Cardiac septum (tissue), 1 donor: ENCODE data around the gene ZNF587B. TPM values are rescaled to one million over a fixed set of nuclear protein-coding genes. Genes with fewer than 3 reads are reported as not detected.
"Not testable (repeated sequence)": the region's sequence is repeated elsewhere in the genome, so short reads cannot be mapped to it uniquely, and the experiment has no call there.

ENCODE experiments used
- DNase-seq: peaks from one replicate; pipeline ENCODE4 v3.0.0-alpha.2; 2020; ENCODE audit warnings: low spot score
- intact Hi-C: fragments of 100-400 bp; cut with DNase I; formaldehyde crosslinking; loops from one replicate; pipeline ENCODE4 v1.14.0; 2022
- total RNA-seq: library from RNA; stranded (reverse); fragmentation: NEBNext Ultra II Directional; extraction: Animal tissue kit (Norgen Biotek cat#: 25700); gene quantifications from one replicate; pipeline ENCODE4 v1.2.1, GENCODE V29; 2021
- donor health status: DM: no; HTN: no; CAD: no.

ZNF587B gene
- total RNA-seq, 1 donor from 2014 or later = 7.6 TPM

DNA sequence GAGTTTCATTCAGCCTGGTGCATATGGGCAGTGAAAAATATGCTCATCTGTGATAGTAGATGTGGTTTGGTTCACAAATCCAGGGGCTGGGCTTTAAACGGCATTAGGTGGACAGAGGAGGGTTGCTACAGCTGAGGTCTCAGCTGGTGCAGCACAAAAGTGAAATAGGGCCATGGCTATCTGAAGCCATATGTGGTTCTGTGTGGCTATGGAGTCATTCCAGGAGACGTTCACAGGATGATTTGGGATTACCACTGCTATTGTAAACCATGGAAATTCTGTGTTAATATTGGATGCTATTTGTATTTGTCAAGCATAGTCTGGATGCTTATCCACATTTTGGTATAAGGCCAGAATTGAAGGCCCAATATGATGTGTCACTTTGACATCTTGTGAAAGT lies 24.0 kb downstream of the ZNF587B start:
- DNase-seq, intact Hi-C loops: not testable (repeated sequence)

DNA sequence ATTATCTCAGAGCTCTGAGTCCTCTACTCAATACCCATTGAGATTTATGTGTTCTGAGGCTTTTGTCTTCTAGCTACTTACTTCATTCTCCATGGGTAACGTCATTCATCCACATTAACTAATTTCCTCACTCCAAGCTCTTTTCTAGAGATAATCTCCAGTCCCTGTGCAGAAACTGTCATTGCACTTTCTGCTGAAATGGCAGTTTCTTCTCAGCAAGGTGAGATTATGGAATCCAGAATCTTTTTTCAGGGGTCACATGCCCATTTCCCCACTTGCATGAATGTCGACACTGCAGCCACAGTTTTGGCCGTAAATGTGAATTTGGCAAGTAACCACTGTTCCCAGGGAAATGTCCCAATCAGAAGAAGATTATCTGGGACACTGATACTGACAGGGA lies 32.3 kb downstream of the ZNF587B start:
- DNase-seq, intact Hi-C loops: not testable (repeated sequence)

DNA sequence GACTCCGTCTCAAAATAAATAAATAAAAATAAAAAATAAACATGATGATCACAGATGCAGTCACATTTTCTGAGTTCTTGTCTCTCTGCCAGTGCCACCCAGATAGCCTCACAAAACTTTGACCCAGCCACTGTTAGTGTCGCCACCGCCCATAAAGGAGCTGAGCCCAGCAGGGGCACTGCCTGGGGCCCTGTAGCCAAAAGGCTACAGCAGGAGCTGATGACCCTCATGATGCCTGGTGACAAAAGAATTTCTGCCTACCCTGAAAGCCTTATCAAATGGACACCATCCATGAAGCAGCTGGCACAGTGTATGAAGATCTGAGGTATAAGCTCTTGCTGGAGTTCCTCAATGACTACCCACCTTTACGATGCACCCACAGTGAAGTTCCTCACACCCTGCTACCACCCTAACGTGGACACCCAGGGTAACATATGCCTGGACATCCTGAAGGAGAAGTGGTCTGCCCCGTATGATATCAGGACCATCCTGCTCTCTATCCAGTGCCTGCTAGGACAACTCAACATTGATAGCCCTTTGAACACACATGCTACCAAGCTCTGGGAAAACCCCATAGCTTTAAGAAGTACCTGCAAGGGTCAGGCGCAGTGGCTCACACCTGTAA lies 37.9 kb downstream of the ZNF587B start:
- DNase-seq = no peak
- intact Hi-C loops = no loop called here

DNA sequence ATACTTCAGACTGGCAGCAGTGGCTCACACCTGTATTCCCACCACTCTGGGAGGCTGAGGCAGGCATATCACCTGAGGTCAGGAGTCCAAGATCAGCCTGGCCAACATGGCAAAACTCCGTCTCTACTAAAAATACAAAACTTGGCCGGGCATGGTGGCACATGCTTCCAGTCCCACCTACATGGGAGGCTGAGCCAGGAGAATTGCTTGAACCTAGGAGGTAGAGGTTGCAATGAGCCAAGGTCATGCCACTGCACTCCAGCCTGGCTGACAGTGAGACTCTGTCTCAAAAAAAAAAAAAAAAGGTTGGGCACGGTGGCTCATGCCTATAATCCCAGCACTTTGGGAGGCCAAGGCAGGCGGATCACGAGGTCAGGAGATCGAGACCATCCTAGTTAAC lies 39.6 kb downstream of the ZNF587B start:
- intact Hi-C loops, DNase-seq: not testable (repeated sequence)

DNA sequence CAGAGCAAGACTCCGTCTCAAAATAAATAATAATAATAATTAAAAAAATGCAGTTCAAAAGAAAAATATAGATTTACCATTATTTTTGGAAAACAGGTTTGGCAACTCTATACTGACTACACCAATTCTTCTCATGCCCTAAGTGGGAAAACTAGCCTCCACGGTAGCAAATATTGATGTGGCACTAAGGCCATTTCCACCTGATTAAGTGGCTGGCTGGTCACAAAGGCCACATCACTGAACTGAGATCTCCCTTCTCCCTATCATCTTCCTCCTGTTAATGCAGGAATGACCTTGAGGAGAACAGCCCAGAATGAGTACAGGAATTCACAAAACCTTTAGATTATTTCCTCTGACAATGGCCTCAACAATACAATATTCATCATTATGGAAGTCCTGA lies 40.1 kb downstream of the ZNF587B start:
- intact Hi-C loops = no loop called here
- DNase-seq = no peak

DNA sequence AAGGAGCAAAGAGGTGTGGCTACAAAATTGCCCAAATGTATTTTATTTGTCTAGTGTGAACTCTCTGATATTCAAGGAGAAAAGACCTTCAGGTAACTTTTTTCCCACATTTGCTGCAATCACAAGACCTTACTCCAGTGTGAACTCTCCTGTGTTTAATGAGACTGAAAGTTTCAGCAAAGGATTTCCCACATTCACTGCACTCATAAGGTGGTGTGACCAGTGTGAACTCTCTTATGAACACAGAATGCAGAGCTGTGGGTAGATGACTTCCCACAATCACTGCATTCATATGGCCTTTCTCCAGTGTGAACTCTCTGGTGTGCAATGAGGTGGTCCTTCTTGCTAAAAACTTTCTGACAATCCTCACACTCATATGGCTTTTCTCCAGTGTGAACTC lies 42.4 kb downstream of the ZNF587B start:
- no peak for DNase-seq
- intact Hi-C loops = no loop called here

DNA sequence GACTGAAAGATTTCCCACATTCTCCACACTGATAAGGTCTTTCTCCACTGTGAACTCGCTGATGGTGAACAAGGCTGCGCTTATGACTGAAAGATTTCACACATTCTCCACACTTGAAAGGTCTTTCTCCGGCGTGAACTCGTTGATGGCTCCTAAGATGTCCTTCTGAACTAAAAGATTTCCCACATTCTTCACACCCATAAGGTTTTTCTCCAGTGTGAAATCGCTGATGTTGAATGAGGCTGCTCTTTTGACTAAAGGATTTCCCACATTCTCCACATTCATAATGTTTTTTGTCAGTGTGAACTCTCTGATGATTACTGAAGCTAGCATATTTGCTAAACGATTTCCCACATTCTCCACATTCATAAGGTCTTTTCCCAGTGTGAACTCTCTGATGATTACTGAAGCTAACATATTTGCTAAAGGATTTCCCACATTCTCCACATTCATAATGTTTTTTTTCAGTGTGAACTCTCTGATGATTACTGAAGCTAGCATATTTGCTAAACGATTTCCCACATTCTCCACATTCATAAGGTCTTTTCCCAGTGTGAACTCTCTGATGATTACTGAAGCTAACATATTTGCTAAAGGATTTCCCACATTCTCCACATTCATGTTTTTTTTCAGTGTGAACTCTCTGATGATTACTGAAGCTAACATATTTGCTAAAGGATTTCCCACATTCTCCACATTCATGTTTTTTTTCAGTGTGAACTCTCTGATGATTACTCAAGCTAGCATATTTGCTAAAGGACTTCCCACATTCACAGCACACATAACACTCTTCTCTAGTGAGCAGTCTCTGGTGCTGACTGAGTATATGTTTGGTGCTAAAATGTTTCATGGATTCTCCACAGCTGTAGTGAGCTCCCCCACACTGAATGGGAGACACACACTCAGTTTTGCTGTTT lies 44.0 kb downstream of the ZNF587B start:
- DNase-seq, intact Hi-C loops: not testable (repeated sequence)

DNA sequence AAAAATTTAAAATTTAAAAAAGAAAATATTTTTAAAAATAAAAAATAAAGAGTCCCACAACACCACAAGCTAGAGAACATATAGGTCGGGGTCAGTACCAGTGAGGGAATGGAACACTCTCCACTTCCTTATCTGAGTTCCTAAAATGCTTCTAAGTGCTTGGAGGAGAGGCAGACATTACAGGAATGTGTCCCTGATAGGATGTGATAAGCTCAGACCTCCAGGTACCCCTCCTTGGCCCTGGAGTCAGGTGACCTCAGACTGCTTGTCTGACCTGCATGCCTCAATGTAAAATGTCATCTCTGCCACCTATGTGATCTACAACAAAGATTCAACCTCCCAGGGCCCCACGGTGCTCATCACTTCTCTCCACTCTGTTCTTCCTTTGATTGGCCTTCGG lies 55.9 kb downstream of the ZNF587B start:
- intact Hi-C loops = no loop called here
- DNase-seq = no peak

DNA sequence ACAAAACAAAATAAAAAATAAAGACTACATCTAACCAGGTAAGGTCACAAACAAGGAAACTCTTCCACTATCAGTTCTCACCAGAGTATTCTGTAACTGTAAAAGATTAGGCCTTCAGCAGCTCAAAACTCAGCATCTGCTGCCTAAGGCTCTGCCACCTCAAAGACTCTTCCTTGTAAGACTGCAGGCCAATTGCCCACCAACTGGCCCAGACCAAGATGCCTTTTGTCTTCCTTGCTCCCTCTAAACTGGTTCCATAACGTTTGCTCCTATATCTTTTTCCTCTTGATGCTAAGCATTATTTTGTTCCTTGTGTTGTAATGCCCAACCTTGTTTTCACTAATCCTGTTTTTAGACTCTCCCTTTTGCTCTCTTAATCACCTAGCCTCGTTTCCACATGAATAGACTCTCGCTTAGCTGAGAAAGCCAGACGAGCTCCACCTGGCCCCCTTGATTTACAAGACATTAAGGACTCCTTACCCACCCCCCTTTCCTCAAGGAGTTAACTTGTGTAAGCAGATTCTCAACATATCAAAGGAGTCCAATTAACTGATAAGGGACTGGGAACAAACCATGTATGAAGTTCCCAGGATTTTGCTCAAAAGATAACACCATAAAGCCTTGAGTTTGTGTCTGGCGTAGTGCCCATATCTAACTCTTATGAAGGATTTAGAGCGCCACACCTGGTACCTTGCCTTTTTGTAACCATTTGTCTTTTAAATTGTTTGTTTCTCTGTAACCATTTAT lies 57.3 kb downstream of the ZNF587B start:
- intact Hi-C loops = no loop called here
- DNase-seq = no peak

DNA sequence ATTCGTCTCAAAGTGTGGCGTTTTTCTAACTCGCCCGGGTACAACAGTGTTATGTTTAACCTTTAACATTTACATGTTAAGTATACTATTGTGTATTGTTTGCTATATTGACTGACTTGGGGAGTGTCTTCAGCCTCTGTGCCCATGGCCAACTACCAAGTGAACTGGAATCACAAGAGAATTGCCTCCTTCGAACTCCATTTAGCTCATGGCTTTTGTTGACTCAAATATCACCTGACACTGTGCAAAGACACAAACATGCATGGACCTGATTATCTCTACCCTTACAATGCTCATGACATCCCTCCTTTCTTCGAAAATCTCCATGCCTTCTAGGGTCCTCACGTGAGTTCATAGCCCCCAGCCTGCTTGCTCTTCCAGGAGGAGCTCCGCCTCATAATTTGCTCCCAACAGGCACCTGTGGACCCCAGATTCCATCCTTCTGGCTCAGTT lies 58.0 kb downstream of the ZNF587B start:
- DNase-seq = no peak
- intact Hi-C loops = no loop called here

DNA sequence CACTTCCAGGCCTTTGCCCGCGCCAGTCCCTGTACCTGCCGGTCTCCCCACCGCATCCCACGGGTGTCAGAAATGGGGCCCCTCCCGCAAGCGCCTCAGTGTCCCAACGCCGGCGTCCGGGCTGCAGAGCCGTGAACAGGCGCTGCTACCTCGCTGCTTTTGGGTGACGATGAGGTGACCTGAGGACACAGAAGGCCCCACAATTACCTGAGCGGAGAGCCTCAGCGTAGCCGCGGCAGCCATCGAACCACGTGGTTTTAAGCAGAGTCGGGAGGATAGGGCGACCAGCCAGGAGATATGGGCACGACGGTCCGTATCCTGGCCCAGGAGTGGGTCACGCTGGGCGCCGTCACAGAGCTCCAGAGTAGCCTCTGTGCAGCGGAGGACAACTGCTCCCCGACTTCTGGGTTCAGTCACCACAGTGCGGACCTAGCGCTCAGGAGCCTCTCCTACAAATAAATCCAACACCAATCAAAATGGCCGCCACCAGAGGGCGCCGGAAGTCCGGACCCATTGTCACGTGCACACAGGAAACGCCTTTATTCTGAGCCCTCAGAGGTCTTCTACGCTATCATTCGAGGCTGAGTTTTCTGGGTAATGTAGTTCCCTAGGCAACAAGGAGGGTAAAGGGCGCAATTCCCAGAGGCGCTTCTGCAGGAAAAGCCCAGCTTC lies 58.6 kb downstream of the ZNF587B start, which contains the start of gene ZNF814:
Gene ZNF814, minus strand, starts transcription at position 478 of the 672 bp plus-strand sequence. Its CDS starts 235 bp downstream, at position 243.
- peak; percentile 88 for DNase-seq
- intact Hi-C loops = no loop called here

DNA sequence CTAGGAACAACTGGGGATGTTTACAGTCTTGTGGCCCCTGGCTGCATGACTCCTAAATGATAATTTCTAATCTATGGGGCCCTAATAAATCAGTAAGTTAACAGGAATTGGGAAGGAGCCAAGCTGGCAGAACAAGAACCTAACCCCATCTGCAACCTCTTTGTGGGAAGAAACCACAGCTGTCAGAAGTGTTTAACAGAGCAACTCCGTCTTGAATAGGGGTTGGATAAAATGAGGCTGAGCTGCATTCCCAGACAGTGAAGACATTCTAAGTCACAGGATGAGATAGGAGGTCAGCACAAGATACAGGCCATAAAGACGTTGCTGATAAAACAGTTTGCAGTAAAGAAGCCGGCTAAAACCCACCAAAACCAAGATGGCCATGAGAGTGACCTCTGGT lies 60.6 kb downstream of the ZNF587B start:
- DNase-seq, intact Hi-C loops: not testable (repeated sequence)

Other genes with a start within 250 kb of the ZNF587B start
- 4.5 TPM for gene ZIK1, start 246.2 kb upstream of the ZNF587B start, total RNA-seq
- 3.5 TPM for gene ZNF530, start 230.4 kb upstream of the ZNF587B start, total RNA-seq
- 16.5 TPM for gene ZNF134, start 216.1 kb upstream of the ZNF587B start, total RNA-seq
- gene ZNF211, start 197.1 kb upstream of the ZNF587B start, total RNA-seq = 14.2 TPM
- 0.16 TPM for gene ZSCAN4, start 161.4 kb upstream of the ZNF587B start, total RNA-seq
- 3.7 TPM for gene ZNF551, start 148.3 kb upstream of the ZNF587B start, total RNA-seq
- gene ZNF154, start 121.1 kb upstream of the ZNF587B start, total RNA-seq = 6.0 TPM
- 8.1 TPM for gene ZNF671, start 102.7 kb upstream of the ZNF587B start, total RNA-seq
- 10.0 TPM for gene ZNF776, start 83.5 kb upstream of the ZNF587B start, total RNA-seq
- 16.8 TPM for gene ZNF586, start 60.6 kb upstream of the ZNF587B start, total RNA-seq
- 3.0 TPM for gene ZNF552, start 15.4 kb upstream of the ZNF587B start, total RNA-seq
- gene ZNF587, start 19.6 kb downstream of the ZNF587B start, total RNA-seq = 23.8 TPM
- gene ZNF814, start 58.7 kb downstream of the ZNF587B start, total RNA-seq = 5.4 TPM
- 10.8 TPM for gene ZNF417, start 86.3 kb downstream of the ZNF587B start, total RNA-seq
- 16.5 TPM for gene ZNF418, start 105.1 kb downstream of the ZNF587B start, total RNA-seq
- gene ZNF256, start 117.4 kb downstream of the ZNF587B start, total RNA-seq = 9.4 TPM
- 2.5 TPM for gene C19orf18, start 144.2 kb downstream of the ZNF587B start, total RNA-seq
- gene ZNF606, start 172.5 kb downstream of the ZNF587B start, total RNA-seq = 13.8 TPM
- not detected for gene ZSCAN1, start 203.7 kb downstream of the ZNF587B start, total RNA-seq
- gene ZNF135, start 229.0 kb downstream of the ZNF587B start, total RNA-seq = 4.2 TPM